ENCODE measurements around the gene GLO1.

GLO1 gene

GRCh38 chr6:38725414-38726183, 22.7 kb upstream of the GLO1 start:
- Histone ChIP-seq H3K4me1 (no peaks in the 10 kb centered on the region), H3K79me2 (no peaks in the 10 kb centered on the region), H3K4me3 (ENCODE audit: low read depth, low read length) (no peak overlapping the region), H3K4me2 (ENCODE audit: low read length) (no peak overlapping the region), H2AFZ (no peak overlapping the region), H3K9me3 (ENCODE audit: control insufficient read depth, low read length) (no peaks in the 10 kb centered on the region), H3K27ac (no peak overlapping the region), H3K27me3 (ENCODE audit: control insufficient read depth, insufficient read depth, low read length) (no peaks in the 10 kb centered on the region), H3K9ac (no peak overlapping the region), H3K36me3 (ENCODE audit: control insufficient read depth, insufficient read depth, low read length) (no peaks in the 10 kb centered on the region)
- no peak for TF ChIP-seq CTCF (IDR thresholded peaks at IDR 0.05)

- Histone ChIP-seq H3K27ac (no peak overlapping the region), H3K9me3 (ENCODE audit: control insufficient read depth, low read length) (no peaks in the 10 kb centered on the region), H3K4me1 (no peaks in the 10 kb centered on the region), H3K79me2 (no peaks in the 10 kb centered on the region), H3K9ac (no peak overlapping the region), H3K4me3 (ENCODE audit: low read depth, low read length) (no peak overlapping the region), H3K36me3 (ENCODE audit: control insufficient read depth, insufficient read depth, low read length) (no peaks in the 10 kb centered on the region), H2AFZ (no peak overlapping the region), H3K4me2 (ENCODE audit: low read length) (no peak overlapping the region), H3K27me3 (ENCODE audit: control insufficient read depth, insufficient read depth, low read length) (no peaks in the 10 kb centered on the region)
- TF ChIP-seq CTCF (IDR thresholded peaks at IDR 0.05) = no peak
Observed at GRCh38 chr6:38724343-38724742, 21.4 kb upstream of the GLO1 start.

GRCh38 chr6:38723783-38724182, 20.8 kb upstream of the GLO1 start:
- no peak for TF ChIP-seq CTCF (IDR thresholded peaks at IDR 0.05)
- Histone ChIP-seq H3K79me2 (no peaks in the 10 kb centered on the region), H3K4me2 (ENCODE audit: low read length) (no peak overlapping the region), H3K36me3 (ENCODE audit: control insufficient read depth, insufficient read depth, low read length) (no peaks in the 10 kb centered on the region), H3K9ac (no peak overlapping the region), H3K4me3 (ENCODE audit: low read depth, low read length) (no peak overlapping the region), H3K27ac (no peak overlapping the region), H3K27me3 (ENCODE audit: control insufficient read depth, insufficient read depth, low read length) (no peaks in the 10 kb centered on the region), H2AFZ (no peak overlapping the region), H3K9me3 (ENCODE audit: control insufficient read depth, low read length) (no peaks in the 10 kb centered on the region), H3K4me1 (no peaks in the 10 kb centered on the region)

- no peaks in the 10 kb centered on the region for H3K9me3 ChIP-seq (ENCODE audit: control insufficient read depth, low read length)
- H3K27ac ChIP-seq = no peak overlapping the region
- H3K4me1 ChIP-seq = no peaks in the 10 kb centered on the region
- no peak overlapping the region for H3K4me3 ChIP-seq (ENCODE audit: low read depth, low read length)
- no peaks in the 10 kb centered on the region for H3K36me3 ChIP-seq (ENCODE audit: control insufficient read depth, insufficient read depth, low read length)
- H2AFZ ChIP-seq = no peak overlapping the region
- H3K27me3 ChIP-seq (ENCODE audit: control insufficient read depth, insufficient read depth, low read length) = no peaks in the 10 kb centered on the region
- H3K4me2 ChIP-seq (ENCODE audit: low read length) = no peak overlapping the region
- H3K79me2 ChIP-seq = no peaks in the 10 kb centered on the region
- H3K9ac ChIP-seq = no peak overlapping the region
- no peak for TF ChIP-seq CTCF (IDR thresholded peaks at IDR 0.05)
Observed at GRCh38 chr6:38722727-38723334, 19.9 kb upstream of the GLO1 start.

GRCh38 chr6:38722038-38722437, 19.1 kb upstream of the GLO1 start:
- H3K27ac ChIP-seq = no peak overlapping the region
- no peak overlapping the region for H3K4me2 ChIP-seq (ENCODE audit: low read length)
- no peak overlapping the region for H3K9ac ChIP-seq
- H3K4me1 ChIP-seq = no peaks in the 10 kb centered on the region
- H3K36me3 ChIP-seq (ENCODE audit: control insufficient read depth, insufficient read depth, low read length) = no peaks in the 10 kb centered on the region
- H2AFZ ChIP-seq = no peak overlapping the region
- no peaks in the 10 kb centered on the region for H3K27me3 ChIP-seq (ENCODE audit: control insufficient read depth, insufficient read depth, low read length)
- no peak overlapping the region for H3K4me3 ChIP-seq (ENCODE audit: low read depth, low read length)
- no peak for TF ChIP-seq CTCF (IDR thresholded peaks at IDR 0.05)
- H3K79me2 ChIP-seq = no peaks in the 10 kb centered on the region
- no peaks in the 10 kb centered on the region for H3K9me3 ChIP-seq (ENCODE audit: control insufficient read depth, low read length)
